GM12892 (cell line): Measurements from ENCODE around the gene MGMT.

Experiments
- POLR2A ChIP-seq: IDR thresholded peaks from 2 replicates; pipeline ENCODE4 v1.6.1; 2011; ENCODE audit warnings: low read depth, low read length, control low read depth
- POLR2AphosphoS5 ChIP-seq: IDR thresholded peaks from 2 replicates; pipeline ENCODE4 v1.6.1; 2011; ENCODE audit warnings: low read depth, low read length, control low read depth

DNA sequence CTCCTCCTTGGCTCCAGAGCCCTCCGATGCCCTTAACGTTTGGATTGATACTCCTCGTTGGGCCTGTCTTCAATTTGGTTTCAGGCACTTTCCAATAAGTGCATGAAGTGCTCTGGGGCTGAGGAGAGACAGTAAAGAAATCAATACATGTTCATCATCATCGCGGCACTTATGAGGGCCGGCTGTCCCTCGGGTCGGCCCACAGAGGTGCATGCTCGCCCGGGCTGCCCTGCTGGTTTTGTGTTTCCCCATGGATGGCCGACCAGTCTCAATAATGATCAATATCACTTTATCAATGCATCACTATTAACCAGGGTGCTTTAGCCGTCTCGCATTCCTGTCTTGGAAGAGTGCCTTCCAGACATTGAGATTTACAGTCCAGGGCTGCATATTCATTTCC lies 342.8 kb downstream of the MGMT start:
- no peak for TF ChIP-seq POLR2AphosphoS5
- TF ChIP-seq POLR2A, result no peak
